ENCODE results near the gene MRPL58. TPM values are rescaled to one million over a fixed set of nuclear protein-coding genes. Genes with fewer than 3 reads are reported as not detected.

Gene MRPL58
- total RNA-seq, 1 experiment from 2014 or later, result 41.0 TPM

- no peak overlapping the region for H3K4me2 ChIP-seq (ENCODE audit: insufficient read depth, insufficient read length, low read length)
- H4K20me1 ChIP-seq (ENCODE audit: control insufficient read depth, insufficient read depth, insufficient read length), result no peaks in the 10 kb centered on the region
- H4K91ac ChIP-seq (ENCODE audit: insufficient read length, low read depth, low read length), result no peak overlapping the region
- no peak overlapping the region for H2BK5ac ChIP-seq (ENCODE audit: insufficient read length, low read length)
- H2AFZ ChIP-seq (ENCODE audit: low read length), result no peak overlapping the region
- H3K27ac ChIP-seq (ENCODE audit: insufficient read length, low read depth, low read length), result no peak overlapping the region
- H3K9me3 ChIP-seq (ENCODE audit: control insufficient read depth, low read depth, low read length), result no peaks in the 10 kb centered on the region
- H3K79me2 ChIP-seq (ENCODE audit: insufficient read depth, low read length), result no peaks in the 10 kb centered on the region; the same call in 1 of the 2 replicates
- H3T11ph ChIP-seq (ENCODE audit: low read length), result no peak overlapping the region
- H2AK5ac ChIP-seq (ENCODE audit: insufficient read length, low read length), result no peak overlapping the region
- H2BK20ac ChIP-seq (ENCODE audit: low read depth, low read length, poor library complexity, severe bottlenecking), result no peak overlapping the region
- H2BK15ac ChIP-seq (ENCODE audit: low read depth, low read length), result no peak overlapping the region
- no peak overlapping the region for H3K9ac ChIP-seq (ENCODE audit: extremely low read depth, insufficient read length, low read length)
- H3K18ac ChIP-seq (ENCODE audit: insufficient read length, low read depth, low read length), result no peak overlapping the region
- no peaks in the 10 kb centered on the region for H3K27me3 ChIP-seq (ENCODE audit: insufficient read depth, low read length)
- H3K23ac ChIP-seq (ENCODE audit: insufficient read length, low read depth, low read length), result no peak overlapping the region
- no peak overlapping the region for H4K8ac ChIP-seq (replicated peaks; ENCODE audit: insufficient read length, low read depth, low read length)
- Mint-ChIP-seq H3K27me3 (ENCODE audit: low read depth) (no peaks in the 10 kb centered on the region; the same call in none of the 2 replicates), H3K4me1 (peaks cover 0 to 4% of the 10 kb centered on the region in 2 experiments; a peak in 1 of 4 replicates), H3K9me3 (no peaks in the 10 kb centered on the region), H3K27ac (no peak overlapping the region; a peak in 1 of 7 replicates), H3K36me3 (ENCODE audit: insufficient read depth in 1 of 3, low read depth in 3 of 3) (peaks cover 40 to 74% (median 71%) of the 10 kb centered on the region in 3 experiments), H3K4me3 (no peak overlapping the region)
- no peak overlapping the region for H4K5ac ChIP-seq (ENCODE audit: insufficient read length, low read depth, low read length)
- no peak overlapping the region for H2BK120ac ChIP-seq (ENCODE audit: low read depth, low read length, poor library complexity, severe bottlenecking)
- H3K4me1 ChIP-seq (ENCODE audit: insufficient read depth, low read length), result no peaks in the 10 kb centered on the region
- H3K23me2 ChIP-seq (ENCODE audit: insufficient read length, low read depth, low read length, poor library complexity, severe bottlenecking), result no peaks in the 10 kb centered on the region
- no peak overlapping the region for H2BK12ac ChIP-seq (ENCODE audit: insufficient read length, low read depth, low read length)
- TF ChIP-seq CTCF (conservative IDR thresholded peaks at IDR 0.05), result no peak
- H3K56ac ChIP-seq (ENCODE audit: insufficient read length, low read depth, low read length), result no peak overlapping the region
- no CpG with 5 or more reads among the region's 10 CpGs for WGBS (ENCODE audit: extremely low coverage, insufficient read length, low lambda C conversion rate)
- no peaks in the 10 kb centered on the region for H3K79me1 ChIP-seq (ENCODE audit: insufficient read depth, low read depth, low read length, poor library complexity, severe bottlenecking)
- no peak for DNase-seq
- no peak overlapping the region for H3K14ac ChIP-seq (ENCODE audit: insufficient read depth, low read length)
- no peak overlapping the region for H3K4ac ChIP-seq (ENCODE audit: low read depth, low read length)
Observed at GRCh38 chr17:75061055-75061438, 48.6 kb downstream of the MRPL58 start.
